ENCODE data around the gene CENPF.
"Not testable (repeated sequence)": the region's sequence is repeated elsewhere in the genome, so short reads cannot be mapped to it uniquely, and the experiment has no call there.

CENPF gene

DNA sequence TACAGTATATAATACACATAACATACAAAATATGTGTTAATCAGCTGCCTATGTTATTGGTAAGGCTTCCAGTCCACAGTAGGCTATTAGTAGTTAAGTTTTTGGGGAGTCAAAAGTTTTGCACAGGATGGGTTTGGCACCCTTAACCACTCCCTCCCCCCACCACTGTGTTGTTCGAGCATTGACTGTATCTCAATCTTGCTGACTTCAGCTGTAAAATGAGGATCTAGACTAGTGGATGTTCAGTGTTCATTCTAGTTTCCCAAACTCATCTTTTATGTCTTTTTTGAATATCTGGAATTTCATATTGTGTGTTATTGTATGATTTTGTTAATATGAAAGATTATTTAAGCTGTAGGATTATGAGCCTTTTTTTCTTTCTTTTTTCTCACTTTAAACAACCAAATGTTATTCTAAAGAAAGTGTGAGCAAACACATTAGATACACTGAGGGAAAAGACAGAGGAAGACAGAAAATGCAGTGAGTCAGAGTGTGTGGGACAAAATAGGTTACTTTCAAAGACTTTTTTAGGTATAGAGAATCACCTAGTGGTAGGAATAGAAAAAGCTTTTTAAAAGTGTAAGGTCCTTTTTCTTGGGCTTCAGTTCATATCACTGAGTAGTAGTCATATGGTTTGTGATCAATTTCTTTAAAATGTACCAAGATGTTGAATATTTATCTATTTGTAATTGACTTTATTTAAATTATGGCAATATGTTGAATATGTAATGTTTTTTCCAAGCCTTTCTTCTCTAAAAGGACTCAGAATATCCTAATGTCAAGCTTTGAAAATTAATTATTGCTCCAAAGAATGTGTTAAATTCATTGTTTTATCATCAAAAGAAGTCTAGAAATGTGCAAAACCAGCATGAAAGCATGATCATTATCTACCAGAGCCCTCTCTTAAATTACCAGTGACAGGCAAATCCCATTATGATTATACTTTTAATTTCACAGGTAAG, 17.9 kb upstream of the CENPF start:
- no peak for DNase-seq (ENCODE audit: low read depth in 2 of 2)

GRCh38 chr1:214586621-214587020, 16.4 kb upstream of the CENPF start:
- DNase-seq (ENCODE audit: low read depth in 2 of 2) = no peak

GRCh38 chr1:214587165-214587564, 15.8 kb upstream of the CENPF start:
- DNase-seq (ENCODE audit: low read depth in 2 of 2) = no peak

GRCh38 chr1:214588963-214589597, 13.9 kb upstream of the CENPF start:
- DNase-seq (ENCODE audit: low read depth in 2 of 2) = no peak

GRCh38 chr1:214590696-214591095, 12.3 kb upstream of the CENPF start:
- DNase-seq (ENCODE audit: low read depth in 2 of 2) = no peak

- DNase-seq (ENCODE audit: low read depth in 2 of 2) = not testable (repeated sequence)
Observed at GRCh38 chr1:214591918-214592317, 11.1 kb upstream of the CENPF start.

GRCh38 chr1:214593158-214593557, 9.8 kb upstream of the CENPF start:
- DNase-seq (ENCODE audit: low read depth in 2 of 2) = no peak

DNA sequence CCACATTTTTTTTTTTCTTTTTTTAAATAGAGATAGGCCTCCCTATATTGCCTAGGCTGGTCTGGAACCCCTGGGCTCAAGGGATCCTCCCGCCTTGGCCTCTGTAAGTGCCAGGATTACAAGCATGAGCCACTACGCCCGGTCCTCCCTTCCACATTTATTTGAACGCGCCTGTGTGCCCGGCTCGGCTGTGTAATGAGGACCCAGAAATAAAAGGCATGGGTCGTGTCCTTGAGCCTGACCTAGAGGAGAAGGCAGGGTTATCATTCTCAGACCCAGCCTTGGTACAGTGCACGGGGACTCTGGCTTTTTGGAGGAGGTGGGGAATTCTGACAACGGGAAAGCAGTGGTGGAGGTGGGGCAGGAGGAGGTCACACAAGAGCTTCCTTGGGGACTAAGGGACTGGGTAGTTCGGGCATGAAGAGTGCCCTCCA, 841 bp downstream of the CENPF start:
- no peak for DNase-seq (ENCODE audit: low read depth in 2 of 2)

GRCh38 chr1:214604523-214604922, 1.5 kb downstream of the CENPF start:
- DNase-seq (ENCODE audit: low read depth in 2 of 2) = no peak

- DNase-seq (ENCODE audit: low read depth in 2 of 2) = not testable (repeated sequence)
Observed at GRCh38 chr1:214605484-214605883, 2.5 kb downstream of the CENPF start.

GRCh38 chr1:214605933-214606925, 3.2 kb downstream of the CENPF start:
- not testable (repeated sequence) for DNase-seq (ENCODE audit: low read depth in 2 of 2)

DNA sequence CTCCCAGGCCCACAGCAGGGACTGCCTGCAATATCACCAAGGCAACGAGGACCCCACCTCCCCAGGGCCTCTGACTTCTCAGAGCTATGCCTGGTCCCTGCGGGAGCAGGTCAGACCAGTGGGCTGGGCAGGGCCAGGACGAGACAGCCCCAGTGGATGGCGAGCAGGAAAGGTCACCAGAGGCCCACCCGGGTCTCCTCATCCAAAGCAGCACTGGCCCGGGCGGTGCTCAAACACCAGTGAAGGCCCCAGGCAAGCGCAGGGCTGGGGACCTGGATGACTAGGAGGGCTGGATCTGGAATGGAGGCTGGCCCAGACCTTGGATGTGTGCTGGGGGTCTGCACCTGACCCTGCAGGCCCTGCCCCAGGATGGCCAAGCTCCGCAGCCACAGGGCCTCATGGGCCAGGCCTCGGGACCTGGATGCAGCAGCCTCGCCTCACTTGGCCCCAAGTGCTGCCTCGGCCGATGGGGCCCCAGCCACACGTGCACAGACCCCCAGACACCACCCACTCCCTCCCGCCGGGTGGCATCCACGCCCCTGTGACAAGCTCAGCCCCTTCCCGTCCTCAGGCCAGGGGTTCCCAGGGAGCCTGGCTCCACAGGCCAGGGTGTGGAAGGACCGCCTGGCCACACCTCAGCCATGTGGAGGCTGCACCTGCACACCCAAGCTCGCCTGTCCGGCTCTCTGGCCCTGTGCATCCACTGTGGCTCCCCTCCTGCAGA, 4.7 kb downstream of the CENPF start:
- DNase-seq (ENCODE audit: low read depth in 2 of 2) = not testable (repeated sequence)

- not testable (repeated sequence) for DNase-seq (ENCODE audit: low read depth in 2 of 2)
Observed at GRCh38 chr1:214608216-214608783, 5.3 kb downstream of the CENPF start.

GRCh38 chr1:214608817-214609216, 5.8 kb downstream of the CENPF start:
- DNase-seq (ENCODE audit: low read depth in 2 of 2) = not testable (repeated sequence)

DNA sequence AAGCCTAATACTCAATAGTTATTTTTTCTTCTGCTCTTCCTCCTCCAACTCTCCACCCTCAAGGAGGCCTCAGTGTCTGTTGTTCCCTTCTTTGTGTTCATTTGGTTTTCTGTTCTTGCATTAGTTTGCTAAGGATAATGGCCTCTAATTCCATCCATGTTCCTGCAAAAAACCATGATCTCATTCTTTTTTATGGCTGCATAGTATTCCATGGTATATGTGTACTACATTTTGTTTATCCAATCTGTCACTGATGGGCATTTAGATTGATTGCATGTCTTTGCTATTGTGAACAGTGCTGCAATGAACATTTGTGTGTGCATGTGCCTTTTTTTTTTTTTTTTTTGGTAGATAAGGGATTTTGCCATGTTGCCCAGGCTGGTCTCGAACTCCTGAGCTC, 6.7 kb downstream of the CENPF start:
- no peak for DNase-seq (ENCODE audit: low read depth in 2 of 2)

DNA sequence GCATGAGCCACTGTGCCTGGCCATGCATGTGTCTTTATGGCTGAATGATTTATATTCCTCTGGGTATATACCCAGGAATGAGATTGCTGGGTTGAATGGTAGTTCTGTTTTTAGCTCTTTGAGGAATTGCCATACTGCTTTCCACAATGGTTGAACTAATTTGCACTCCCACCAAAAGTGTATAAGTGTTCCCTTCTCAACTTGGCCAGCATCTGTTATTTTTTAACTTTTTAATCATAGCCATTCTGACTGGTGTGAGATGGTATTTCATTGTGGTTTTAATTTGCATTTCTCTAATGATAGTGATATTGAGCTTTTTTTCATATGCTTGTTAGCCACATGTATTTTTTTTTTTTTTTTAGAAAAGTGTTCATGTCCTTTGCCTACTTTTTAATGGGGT, 7.1 kb downstream of the CENPF start:
- not testable (repeated sequence) for DNase-seq (ENCODE audit: low read depth in 2 of 2)

DNA sequence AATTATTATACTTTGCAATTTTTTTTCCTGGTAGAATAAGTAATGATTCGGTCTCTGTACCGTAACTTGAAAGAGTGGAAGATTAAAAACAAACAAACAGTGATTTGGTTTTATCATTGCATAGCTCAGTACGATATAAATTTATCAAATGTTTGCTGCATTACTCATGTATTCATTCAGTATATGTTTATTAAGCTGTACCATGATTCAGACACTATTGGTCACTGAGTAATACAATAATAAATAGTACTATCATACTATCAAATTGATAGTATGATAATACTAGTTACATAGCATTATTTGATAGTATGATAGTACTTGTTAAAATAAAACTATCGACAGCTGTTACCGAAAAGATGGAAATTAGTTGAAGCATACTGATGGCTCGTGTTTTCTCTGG, 12.1 kb downstream of the CENPF start:
- no peak for DNase-seq (ENCODE audit: low read depth in 2 of 2)

DNA sequence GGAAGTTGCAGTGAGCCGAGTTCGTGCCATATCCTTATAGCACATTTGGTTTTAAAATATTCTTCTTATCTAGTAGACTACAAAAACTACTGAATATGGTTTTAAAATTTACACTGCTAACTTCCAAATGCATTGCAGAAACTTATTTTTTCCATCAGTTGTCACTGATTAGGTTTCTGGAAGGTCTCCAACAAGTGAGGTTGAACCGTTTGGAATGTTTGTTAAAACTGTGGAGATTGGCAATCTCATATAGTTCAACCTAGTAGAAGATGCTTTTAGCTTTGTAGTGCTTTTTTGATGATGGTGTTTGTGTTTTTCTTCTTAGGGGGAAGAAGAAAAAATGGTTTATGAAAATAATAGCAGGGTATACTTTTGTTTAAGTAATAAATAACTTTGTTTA, 12.9 kb downstream of the CENPF start:
- no peak for DNase-seq (ENCODE audit: low read depth in 2 of 2)

- DNase-seq (ENCODE audit: low read depth in 2 of 2) = no peak
Observed at GRCh38 chr1:214617246-214617645, 14.3 kb downstream of the CENPF start.

DNA sequence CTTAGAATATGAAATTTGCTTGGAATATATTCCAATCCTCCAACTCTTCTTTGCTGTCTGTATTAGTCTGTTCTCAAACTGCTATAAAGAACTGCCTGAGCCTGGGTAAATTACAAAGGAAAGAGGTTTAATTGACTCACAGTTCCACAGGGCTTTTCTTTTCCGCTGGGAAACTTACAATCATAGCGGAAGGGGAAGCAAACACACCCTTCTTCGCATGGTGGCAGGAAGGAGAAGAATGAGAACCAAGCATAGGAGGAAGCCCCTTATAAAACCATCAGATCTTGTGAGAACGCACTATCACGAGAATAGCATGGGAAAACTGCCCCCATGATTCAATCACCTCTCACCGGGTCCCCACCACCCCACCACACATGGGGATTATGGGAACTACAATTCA, 14.8 kb downstream of the CENPF start:
- no peak for DNase-seq (ENCODE audit: low read depth in 2 of 2)

- no peak for DNase-seq (ENCODE audit: low read depth in 2 of 2)
Observed at GRCh38 chr1:214621236-214621635, 18.2 kb downstream of the CENPF start.
